ENCODE results near the gene KCNMA1.

KCNMA1 gene

DNA sequence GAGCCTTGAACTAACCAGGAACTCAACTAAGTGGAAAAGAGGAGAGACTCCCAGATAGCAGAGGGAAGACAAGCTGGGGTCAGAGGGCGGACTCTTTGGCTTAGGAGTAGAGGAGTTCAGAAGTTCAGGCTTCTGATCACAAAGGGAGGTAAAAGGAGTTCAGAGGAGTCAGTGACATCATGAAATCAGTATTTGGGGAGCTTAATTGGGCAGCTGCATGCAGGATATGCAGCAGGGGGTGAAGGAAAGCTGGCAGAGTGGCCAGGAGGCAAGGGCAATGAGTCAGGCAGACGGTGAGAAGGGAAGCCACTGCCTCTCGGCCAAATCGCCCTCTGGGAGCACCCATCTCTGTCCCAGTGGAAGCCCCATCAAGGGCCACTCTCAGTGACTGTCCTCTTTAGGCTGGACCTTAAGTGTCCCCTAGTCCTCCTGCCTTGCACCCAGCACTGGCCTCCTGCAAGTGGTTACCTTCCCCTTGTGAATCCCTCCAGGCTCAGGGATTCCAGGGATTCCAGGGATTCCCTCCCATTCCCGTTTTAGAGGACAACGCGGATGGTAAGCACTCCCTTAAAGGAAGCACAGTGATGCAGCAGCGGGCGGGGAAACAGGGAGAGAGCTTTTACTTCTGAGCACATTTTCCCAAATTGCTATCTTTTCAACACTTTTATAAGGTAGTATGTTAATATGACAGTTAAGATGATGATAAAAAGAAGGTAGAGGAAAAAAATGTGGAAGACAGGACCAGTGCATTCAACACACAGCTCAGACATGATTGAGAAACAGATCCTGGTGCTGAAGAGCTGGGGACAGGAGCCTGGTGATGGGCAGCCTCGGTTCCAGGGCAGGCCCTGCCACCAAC lies 72.6 kb downstream of the KCNMA1 start:
- TF ChIP-seq, protein P1, sequence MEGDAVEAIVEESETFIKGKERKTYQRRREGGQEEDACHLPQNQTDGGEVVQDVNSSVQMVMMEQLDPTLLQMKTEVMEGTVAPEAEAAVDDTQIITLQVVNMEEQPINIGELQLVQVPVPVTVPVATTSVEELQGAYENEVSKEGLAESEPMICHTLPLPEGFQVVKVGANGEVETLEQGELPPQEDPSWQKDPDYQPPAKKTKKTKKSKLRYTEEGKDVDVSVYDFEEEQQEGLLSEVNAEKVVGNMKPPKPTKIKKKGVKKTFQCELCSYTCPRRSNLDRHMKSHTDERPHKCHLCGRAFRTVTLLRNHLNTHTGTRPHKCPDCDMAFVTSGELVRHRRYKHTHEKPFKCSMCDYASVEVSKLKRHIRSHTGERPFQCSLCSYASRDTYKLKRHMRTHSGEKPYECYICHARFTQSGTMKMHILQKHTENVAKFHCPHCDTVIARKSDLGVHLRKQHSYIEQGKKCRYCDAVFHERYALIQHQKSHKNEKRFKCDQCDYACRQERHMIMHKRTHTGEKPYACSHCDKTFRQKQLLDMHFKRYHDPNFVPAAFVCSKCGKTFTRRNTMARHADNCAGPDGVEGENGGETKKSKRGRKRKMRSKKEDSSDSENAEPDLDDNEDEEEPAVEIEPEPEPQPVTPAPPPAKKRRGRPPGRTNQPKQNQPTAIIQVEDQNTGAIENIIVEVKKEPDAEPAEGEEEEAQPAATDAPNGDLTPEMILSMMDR (IDR thresholded peaks at IDR 0.05; ENCODE audit: low read depth, low read length), result no peak
- peak; percentile 40 for DNase-seq (ENCODE audit: extremely low read depth, low read depth)

DNA sequence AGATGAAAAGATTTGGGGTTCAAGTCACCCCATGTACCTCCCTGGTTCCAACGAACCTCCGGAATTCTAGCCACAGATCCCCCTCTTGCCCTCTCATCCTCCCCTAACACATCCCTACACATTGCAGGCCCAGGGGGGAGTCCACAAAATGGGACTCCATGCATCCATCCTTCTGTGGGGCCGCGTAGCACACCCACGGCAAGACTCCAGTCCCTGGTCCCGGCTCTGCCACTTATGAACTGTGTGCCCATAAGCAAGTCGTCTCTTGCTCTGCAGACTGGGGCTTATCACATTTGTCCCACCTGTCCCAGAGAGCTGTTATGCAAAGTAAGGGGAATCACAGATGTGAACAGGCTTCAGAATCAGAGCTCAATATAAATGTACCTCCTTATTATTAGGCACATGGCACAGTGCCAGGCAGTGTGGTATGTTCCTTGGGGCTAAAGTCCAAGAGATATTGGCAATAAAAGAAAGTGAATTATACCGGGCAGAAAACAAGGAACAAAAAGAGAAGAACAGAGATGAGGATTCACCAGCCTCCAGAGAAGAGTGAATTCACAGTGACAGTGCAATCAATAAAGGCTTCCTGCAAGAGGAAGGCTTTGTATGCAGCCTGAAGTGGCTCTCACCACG lies 73.9 kb downstream of the KCNMA1 start:
- DNase-seq (ENCODE audit: extremely low read depth, low read depth), result no peak
- TF ChIP-seq, protein P1 (IDR thresholded peaks at IDR 0.05; ENCODE audit: low read depth, low read length), result no peak

DNA sequence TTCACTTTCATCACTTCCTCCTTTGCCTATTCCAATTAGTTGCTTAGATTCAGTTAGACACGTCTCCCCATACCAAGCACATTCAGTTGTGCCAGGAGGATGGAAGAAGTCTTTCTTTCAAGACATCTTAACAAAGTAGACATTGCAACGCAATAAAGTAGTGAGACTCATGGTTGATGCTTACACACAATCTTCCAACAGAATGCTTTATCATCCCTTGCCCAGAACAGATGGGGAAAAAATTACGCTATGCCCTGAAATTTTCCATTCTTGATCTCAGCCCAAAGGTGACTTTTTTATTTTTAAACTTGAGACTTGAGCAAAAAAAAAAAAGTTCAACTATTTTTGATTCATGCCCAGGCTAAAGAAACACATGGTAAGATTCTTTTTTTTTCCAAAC lies 74.9 kb downstream of the KCNMA1 start:
- TF ChIP-seq, protein P1 (IDR thresholded peaks at IDR 0.05; ENCODE audit: low read depth, low read length), result no peak
- DNase-seq (ENCODE audit: extremely low read depth, low read depth), result no peak

DNA sequence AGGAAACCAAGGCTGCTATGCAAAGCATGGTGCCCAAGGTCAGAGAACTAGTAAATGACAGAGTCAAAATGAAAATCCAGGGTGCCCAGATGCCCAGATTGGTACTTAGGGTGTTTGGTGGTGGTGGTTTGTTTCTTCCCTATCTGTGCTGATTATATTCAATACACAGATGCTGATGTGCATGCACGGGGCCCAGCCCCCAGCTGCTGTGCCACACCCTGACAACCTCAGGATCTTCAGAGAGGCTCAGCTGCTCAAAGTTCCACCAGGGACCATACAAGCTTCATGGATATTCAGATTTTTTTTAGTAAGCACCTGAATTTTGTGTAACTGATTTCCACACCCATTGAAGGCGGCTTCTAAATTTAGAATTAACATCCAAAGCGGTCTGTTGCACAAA lies 75.6 kb downstream of the KCNMA1 start:
- no peak for DNase-seq (ENCODE audit: extremely low read depth, low read depth)
- TF ChIP-seq, protein P1 (IDR thresholded peaks at IDR 0.05; ENCODE audit: low read depth, low read length), result no peak

DNA sequence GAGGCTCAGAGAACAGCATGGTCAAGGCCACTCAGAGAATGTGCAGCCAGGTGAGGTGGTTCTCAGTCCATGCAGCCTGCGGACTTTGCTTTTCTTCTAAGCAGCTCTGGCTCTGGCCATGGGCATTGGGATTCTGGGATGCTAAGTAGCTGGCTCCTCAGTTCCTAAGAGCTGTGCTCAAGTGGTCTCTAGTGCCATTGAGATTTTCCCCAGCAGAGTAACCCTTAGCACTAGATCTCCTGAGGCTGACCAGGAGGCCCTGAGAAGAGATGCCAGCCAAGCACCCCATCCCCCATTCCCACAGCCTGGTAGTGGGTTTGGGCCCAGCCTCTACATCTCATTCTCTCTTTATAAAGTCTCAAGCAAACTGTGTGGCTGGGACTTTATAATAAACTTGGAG lies 77.1 kb downstream of the KCNMA1 start:
- no peak for DNase-seq (ENCODE audit: extremely low read depth, low read depth)
- TF ChIP-seq, protein P1 (IDR thresholded peaks at IDR 0.05; ENCODE audit: low read depth, low read length), result no peak

DNA sequence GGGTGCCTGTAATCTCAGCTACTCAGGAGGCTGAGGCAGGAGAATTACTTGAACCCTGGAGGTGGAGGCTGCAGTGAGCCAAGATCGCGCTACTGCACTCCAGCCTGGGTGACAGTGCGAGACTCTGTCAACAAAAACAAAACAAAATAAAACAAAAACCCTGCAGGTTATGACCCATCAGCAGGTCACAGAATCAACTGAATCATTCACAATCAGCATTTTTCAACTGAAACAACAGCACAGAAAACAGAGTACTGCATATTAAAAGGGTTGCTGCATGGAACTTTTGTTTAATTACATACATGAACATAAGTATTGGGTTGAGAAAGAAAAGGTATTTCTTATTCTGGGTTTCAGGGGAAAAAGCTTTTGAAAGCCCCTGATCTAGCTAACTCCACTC lies 77.6 kb downstream of the KCNMA1 start:
- TF ChIP-seq, protein P1 (IDR thresholded peaks at IDR 0.05; ENCODE audit: low read depth, low read length), result no peak
- no peak for DNase-seq (ENCODE audit: extremely low read depth, low read depth)

DNA sequence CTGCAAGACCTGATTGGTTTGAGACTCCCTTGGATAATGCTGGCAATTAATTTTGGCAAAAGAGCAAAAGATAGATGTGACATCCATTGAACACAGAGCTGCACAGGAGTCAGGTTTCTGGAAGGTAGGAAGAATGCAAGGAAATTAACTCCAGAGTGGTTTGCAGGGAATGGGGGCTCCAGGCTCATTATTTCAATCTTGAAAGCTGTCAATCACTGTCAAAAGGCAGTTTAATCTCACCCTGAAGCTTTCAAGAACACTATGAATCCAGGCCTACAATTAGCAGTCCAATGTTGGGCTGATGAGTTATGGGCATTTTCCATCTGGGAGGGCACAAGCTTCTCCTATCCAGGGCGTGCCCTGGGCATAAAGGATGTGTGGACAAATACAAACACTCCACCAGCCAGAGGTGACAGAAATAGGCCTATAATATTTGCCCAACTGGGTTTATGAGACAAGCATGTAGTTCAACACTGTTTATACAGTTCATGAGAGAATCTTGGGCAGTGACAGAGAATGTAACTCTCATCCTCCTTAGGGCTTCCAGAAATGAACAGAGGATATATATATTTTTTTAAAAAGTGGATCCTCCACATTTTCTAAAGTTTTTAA lies 80.5 kb downstream of the KCNMA1 start:
- TF ChIP-seq, protein P1 (IDR thresholded peaks at IDR 0.05; ENCODE audit: low read depth, low read length), result no peak
- DNase-seq (ENCODE audit: extremely low read depth, low read depth), result no peak

Data from AG09319 (cell line).